ENCODE data around the gene LDB1. TPM values are rescaled to one million over a fixed set of nuclear protein-coding genes. Genes with fewer than 3 reads are reported as not detected.
A peak's percentile ranks its signal among the peaks of the same experiment; 100 is the strongest.

LDB1 gene
- total and polyA plus RNA-seq, 2 of the 13 experiments (the other 11 are each of a cell fraction or from before 2014, with no cell fraction given), result 17.2 to 45.5 TPM

GRCh38 chr10:102132563-102133372 is 12.6 kb upstream of the LDB1 start, which contains the start of gene PPRC1 (continued):
- TF ChIP-seq ZNF513 (CRISPR knock-in tag; conservative IDR thresholded peaks at IDR 0.05) (0 out of 2 replicates have a peak, but pooled peaks have one; percentile 87), IKZF1 (IDR thresholded peaks at IDR 0.05) (no peak), HMGA1 (CRISPR knock-in tag; conservative IDR thresholded peaks at IDR 0.05) (no peak), ZMAT3 (CRISPR knock-in tag; conservative IDR thresholded peaks at IDR 0.05) (peak; percentile 26; the same call in 1 of the 2 replicates), MIER2 (CRISPR knock-in tag; IDR thresholded peaks at IDR 0.05) (peak; percentile 69; the same call in 1 of the 2 replicates), YEATS2 (CRISPR knock-in tag; IDR thresholded peaks at IDR 0.05; ENCODE audit: borderline replicate concordance) (peak; percentile 90), NCOA1 (CRISPR knock-in tag; IDR thresholded peaks at IDR 0.05) (peak; percentile 52; the same call in 1 of the 2 replicates), EP300 (IDR thresholded peaks at IDR 0.05; ENCODE audit: low read depth in 2 of 2, low read length in 2 of 2) (0 out of 4 replicates have a peak, but pooled peaks of 1 of the 2 experiments have one; percentile 11), EP300 (CRISPR knock-in tag; IDR thresholded peaks at IDR 0.05; ENCODE audit: borderline replicate concordance) (peak; percentile 9; the same call in 1 of the 2 replicates), ZKSCAN1 (IDR thresholded peaks at IDR 0.05; ENCODE audit: low read length) (no peak), SOX5 (CRISPR knock-in tag; IDR thresholded peaks at IDR 0.05; ENCODE audit: borderline replicate concordance) (no peak; the same call in none of the 2 replicates), ZNF768 (CRISPR knock-in tag; IDR thresholded peaks at IDR 0.05) (no peak; the same call in 1 of the 2 replicates), SYNCRIP (IDR thresholded peaks at IDR 0.05; ENCODE audit: insufficient read depth, low read depth, low read length) (no peak), ZMYM4 (CRISPR knock-in tag; IDR thresholded peaks at IDR 0.05) (peak; percentile 68), ZNF10 (CRISPR knock-in tag; IDR thresholded peaks at IDR 0.05; ENCODE audit: borderline replicate concordance, low read depth) (no peak), MIXL1 (CRISPR knock-in tag; IDR thresholded peaks at IDR 0.05) (no peak; the same call in 1 of the 2 replicates), NFIC (IDR thresholded peaks at IDR 0.05; ENCODE audit: low read length) (no peak), ZNF558 (CRISPR knock-in tag; IDR thresholded peaks at IDR 0.05; ENCODE audit: borderline replicate concordance) (no peak), MEF2D (CRISPR knock-in tag; IDR thresholded peaks at IDR 0.05) (no peak), HNF1A (IDR thresholded peaks at IDR 0.05; ENCODE audit: low read depth) (peak; percentile 54; the same call in 1 of the 2 replicates), HNF1A (CRISPR knock-in tag; IDR thresholded peaks at IDR 0.05; ENCODE audit: borderline replicate concordance) (no peak; the same call in 1 of the 2 replicates), HNRNPK (IDR thresholded peaks at IDR 0.05; ENCODE audit: low read depth, low read length, poor library complexity, severe bottlenecking) (peak; percentile 18), ZBTB14 (CRISPR knock-in tag; IDR thresholded peaks at IDR 0.05) (no peak)
